Skeletal muscle tissue (tissue), 4 donors: ENCODE results near the gene RSPO3. TPM values are rescaled to one million over a fixed set of nuclear protein-coding genes. Genes with fewer than 3 reads are reported as not detected.
"Not testable (repeated sequence)": the region's sequence is repeated elsewhere in the genome, so short reads cannot be mapped to it uniquely, and the experiment has no call there.

Source experiments
- H3K27ac ChIP-seq: one replicate; pipeline ENCODE4 v1.7.0; 2013; ENCODE audit warnings: mild to moderate bottlenecking, low read depth, low read length, inconsistent platforms
- H3K27me3 ChIP-seq, 3 donors: one replicate each; pipeline ENCODE4 v1.7.0; 2013; ENCODE audit warnings: low read length in 3 of 3; ENCODE audit not compliant: control insufficient read depth in 3 of 3, insufficient read depth in 3 of 3
- H3K36me3 ChIP-seq, 3 donors: one replicate each; pipeline ENCODE4 v1.7.0; 2013; ENCODE audit warnings: low read length in 3 of 3; ENCODE audit not compliant: control insufficient read depth in 3 of 3, insufficient read depth in 3 of 3
- H3K4me1 ChIP-seq, 3 donors: one replicate each; pipeline ENCODE4 v1.7.0; 2013; ENCODE audit warnings: low read length in 3 of 3, mild to moderate bottlenecking in 3 of 3; ENCODE audit not compliant: control insufficient read depth in 3 of 3, insufficient read depth in 3 of 3
- H3K4me3 ChIP-seq, 3 donors: one replicate each; pipeline ENCODE4 v1.7.0; 2013; ENCODE audit warnings: low read length in 3 of 3
- H3K9ac ChIP-seq, 3 donors: one replicate each; pipeline ENCODE4 v1.7.0; 2013; ENCODE audit warnings: low read length in 3 of 3, mild to moderate bottlenecking in 3 of 3, moderate library complexity in 2 of 3, low read depth in 1 of 3
- H3K9me3 ChIP-seq, 3 donors: one replicate each; pipeline ENCODE4 v1.7.0; 2013; ENCODE audit warnings: low read length in 3 of 3; ENCODE audit not compliant: control insufficient read depth in 3 of 3
- total RNA-seq: library from RNA; depleted of rRNA; stranded (reverse); fragments of >200 nt; gene quantifications from one replicate; pipeline ENCODE4 v1.2.3, GENCODE V29; 2014
- donor health status: Osteomylitis.

The RSPO3 gene
- total RNA-seq, 1 donor from 2014 or later: 6.3 TPM

- Histone ChIP-seq H3K9me3 (no peaks in the 10 kb centered on the region), H3K4me3 (no peak overlapping the region), H3K27me3 (no peaks in the 10 kb centered on the region)
Observed at GRCh38 chr6:127085181-127085580, 33.3 kb upstream of the RSPO3 start.

GRCh38 chr6:127090051-127090450 is 28.4 kb upstream of the RSPO3 start:
- H3K27me3 ChIP-seq: no peaks in the 10 kb centered on the region
- H3K4me3 ChIP-seq: no peak overlapping the region
- no peak overlapping the region for H3K9ac ChIP-seq
- H3K9me3 ChIP-seq: no peaks in the 10 kb centered on the region
- H3K36me3 ChIP-seq: no peaks in the 10 kb centered on the region
- H3K27ac ChIP-seq: no peak overlapping the region
- H3K4me1 ChIP-seq: no peaks in the 10 kb centered on the region

More at GRCh38 chr6:127085181-127085580, 33.3 kb upstream of the RSPO3 start:
- H3K4me1 ChIP-seq: peaks cover 0 to under 1% (median 0%) of the 10 kb centered on the region in 3 donors
- H3K9ac ChIP-seq: no peak overlapping the region
- H3K27ac ChIP-seq: no peak overlapping the region
- no peaks in the 10 kb centered on the region for H3K36me3 ChIP-seq

- Histone ChIP-seq H3K27ac (no peak overlapping the region), H3K9me3 (no peaks in the 10 kb centered on the region), H3K4me1 (no peaks in the 10 kb centered on the region), H3K36me3 (no peaks in the 10 kb centered on the region), H3K9ac (no peak overlapping the region), H3K4me3 (no peak overlapping the region), H3K27me3 (no peaks in the 10 kb centered on the region)
Observed at GRCh38 chr6:127092466-127092865, 26.0 kb upstream of the RSPO3 start.

GRCh38 chr6:127094791-127095190 is 23.7 kb upstream of the RSPO3 start:
- Histone ChIP-seq H3K4me1 (no peaks in the 10 kb centered on the region), H3K4me3 (no peak overlapping the region), H3K9me3 (no peaks in the 10 kb centered on the region), H3K27ac (no peak overlapping the region), H3K36me3 (no peaks in the 10 kb centered on the region), H3K27me3 (no peaks in the 10 kb centered on the region), H3K9ac (no peak overlapping the region)

GRCh38 chr6:127096167-127096566 is 22.3 kb upstream of the RSPO3 start:
- no peaks in the 10 kb centered on the region for H3K36me3 ChIP-seq

GRCh38 chr6:127097442-127097841 is 21.0 kb upstream of the RSPO3 start:
- not testable (repeated sequence) for H3K27me3 ChIP-seq, H3K9me3 ChIP-seq, H3K36me3 ChIP-seq, H3K27ac ChIP-seq, H3K4me1 ChIP-seq, H3K4me3 ChIP-seq, H3K9ac ChIP-seq

More at GRCh38 chr6:127096167-127096566, 22.3 kb upstream of the RSPO3 start:
- Histone ChIP-seq H3K27me3 (no peaks in the 10 kb centered on the region), H3K9me3 (no peaks in the 10 kb centered on the region), H3K4me3 (no peak overlapping the region), H3K9ac (no peak overlapping the region), H3K4me1 (no peaks in the 10 kb centered on the region), H3K27ac (no peak overlapping the region)

GRCh38 chr6:127100510-127101140 is 17.8 kb upstream of the RSPO3 start:
- H3K36me3 ChIP-seq: no peaks in the 10 kb centered on the region
- no peaks in the 10 kb centered on the region for H3K27me3 ChIP-seq
- no peak overlapping the region for H3K4me3 ChIP-seq
- no peaks in the 10 kb centered on the region for H3K9me3 ChIP-seq
- no peak overlapping the region for H3K9ac ChIP-seq
- no peaks in the 10 kb centered on the region for H3K4me1 ChIP-seq
- H3K27ac ChIP-seq: no peak overlapping the region

GRCh38 chr6:127102299-127102698 is 16.2 kb upstream of the RSPO3 start:
- H3K27ac ChIP-seq: no peak overlapping the region
- H3K36me3 ChIP-seq: no peaks in the 10 kb centered on the region
- H3K9me3 ChIP-seq: no peaks in the 10 kb centered on the region
- no peak overlapping the region for H3K9ac ChIP-seq
- H3K4me3 ChIP-seq: no peak overlapping the region
- no peaks in the 10 kb centered on the region for H3K27me3 ChIP-seq
- no peaks in the 10 kb centered on the region for H3K4me1 ChIP-seq

- H3K9ac ChIP-seq: no peak overlapping the region
- no peaks in the 10 kb centered on the region for H3K9me3 ChIP-seq
- H3K4me1 ChIP-seq: no peaks in the 10 kb centered on the region
- H3K27ac ChIP-seq: no peak overlapping the region
- no peak overlapping the region for H3K4me3 ChIP-seq
- H3K36me3 ChIP-seq: no peaks in the 10 kb centered on the region
- no peaks in the 10 kb centered on the region for H3K27me3 ChIP-seq
Observed at GRCh38 chr6:127102859-127103258, 15.6 kb upstream of the RSPO3 start.

GRCh38 chr6:127103482-127103881 is 15.0 kb upstream of the RSPO3 start:
- H3K27ac ChIP-seq: no peak overlapping the region
- no peaks in the 10 kb centered on the region for H3K27me3 ChIP-seq
- no peaks in the 10 kb centered on the region for H3K36me3 ChIP-seq
- no peak overlapping the region for H3K4me3 ChIP-seq
- no peak overlapping the region for H3K9ac ChIP-seq
- no peaks in the 10 kb centered on the region for H3K4me1 ChIP-seq
- H3K9me3 ChIP-seq: no peaks in the 10 kb centered on the region
